ENCODE measurements around the gene ABCC1. TPM values are rescaled to one million over a fixed set of nuclear protein-coding genes. Genes with fewer than 3 reads are reported as not detected.
A peak's percentile ranks its signal among the peaks of the same experiment; 100 is the strongest.

The ABCC1 gene
- total RNA-seq, 4 donors from 2014 or later: 19.3 to 43.7 (median 26.2) TPM

DNA sequence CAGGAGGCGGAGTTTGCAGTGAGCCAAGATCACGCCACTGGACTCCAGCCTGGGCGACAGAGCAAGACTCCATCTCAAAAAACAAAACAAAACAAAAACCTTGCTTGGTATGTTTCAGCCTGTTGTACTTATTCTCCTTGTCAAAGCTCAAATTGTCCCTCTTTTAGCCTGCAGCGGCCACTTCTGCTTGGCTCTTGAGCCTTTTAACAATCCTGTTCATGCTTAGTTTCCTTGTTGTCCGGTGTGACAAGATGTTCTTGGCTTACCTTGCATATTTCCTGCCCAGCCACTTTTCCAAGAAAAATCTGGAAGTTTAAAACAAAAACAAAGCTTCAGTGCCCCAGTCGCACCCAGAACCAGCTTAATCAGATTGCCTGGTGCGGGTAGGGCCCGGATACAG lies 81.0 kb downstream of the ABCC1 start:
- peak overlapping the region in 2 of 4 donors; percentile 1 to 95 for H3K27ac ChIP-seq
- ATAC-seq: no peak
- peaks cover 0 to 12% of the 10 kb centered on the region in 2 donors for H3K36me3 ChIP-seq
- peaks cover 13 to 38% of the 10 kb centered on the region in 2 donors for H3K4me1 ChIP-seq
- in situ Hi-C loops (cut with MboI; ENCODE audit: low sequenced_read_pairs in 4 of 4) (no loop called here), intact Hi-C loops (cut with DNase I; ENCODE audit: low total_unique reads) (no loop called here)
- no peaks in the 10 kb centered on the region for H3K9me3 ChIP-seq
- no peak overlapping the region for H3K4me3 ChIP-seq
- no peak for TF ChIP-seq CTCF (IDR thresholded peaks at IDR 0.05 in 4 of 5, conservative IDR thresholded peaks at IDR 0.05 in 1 of 5)
- no peak for TF ChIP-seq POLR2A (IDR thresholded peaks at IDR 0.05)
- DNase-seq: no peak
- no peaks in the 10 kb centered on the region for H3K27me3 ChIP-seq

DNA sequence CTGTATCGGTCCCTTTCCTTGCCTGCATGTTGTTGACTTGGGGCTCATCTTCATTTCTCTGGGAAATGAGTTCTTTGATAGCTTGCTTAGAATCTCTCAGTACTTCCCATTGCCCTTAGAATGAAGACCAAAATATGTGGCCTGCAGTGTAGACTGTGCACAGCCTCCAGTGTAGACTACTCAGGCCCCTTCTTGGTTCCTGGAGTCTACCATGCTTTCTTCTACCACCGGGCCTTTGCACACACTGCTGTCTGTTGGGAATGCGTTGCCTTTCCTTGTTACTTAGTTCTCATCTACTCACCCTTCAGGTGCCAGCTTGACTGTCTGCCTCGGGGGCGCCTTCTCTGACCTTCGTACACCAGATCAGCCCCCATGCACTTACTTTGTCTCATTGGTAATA lies 82.0 kb downstream of the ABCC1 start:
- ATAC-seq: no peak
- peaks cover 13 to 29% of the 10 kb centered on the region in 2 donors for H3K4me1 ChIP-seq
- in situ Hi-C loops (cut with MboI; ENCODE audit: low sequenced_read_pairs in 4 of 4): no loop called here
- H3K9me3 ChIP-seq: no peaks in the 10 kb centered on the region
- H3K4me3 ChIP-seq: no peak overlapping the region
- intact Hi-C loops (cut with DNase I; ENCODE audit: low total_unique reads): no loop called here
- H3K36me3 ChIP-seq: peaks cover 0 to 21% of the 10 kb centered on the region in 2 donors
- no peak overlapping the region for H3K27ac ChIP-seq
- no peak for DNase-seq
- TF ChIP-seq CTCF (IDR thresholded peaks at IDR 0.05 in 4 of 5, conservative IDR thresholded peaks at IDR 0.05 in 1 of 5) (no peak), POLR2A (IDR thresholded peaks at IDR 0.05) (no peak)
- no peaks in the 10 kb centered on the region for H3K27me3 ChIP-seq

- Histone ChIP-seq H3K4me3 (no peak overlapping the region), H3K27me3 (no peaks in the 10 kb centered on the region), H3K9me3 (no peaks in the 10 kb centered on the region), H3K27ac (peak overlapping the region in 1 of 4 donors; percentile 1), H3K4me1 (peaks cover 11 to 18% of the 10 kb centered on the region in 2 donors), H3K36me3 (peaks cover 0 to 31% of the 10 kb centered on the region in 2 donors)
- DNase-seq (no peak), ATAC-seq (no peak)
- intact Hi-C loops (cut with DNase I; ENCODE audit: low total_unique reads) (no loop called here), in situ Hi-C loops (cut with MboI; ENCODE audit: low sequenced_read_pairs in 4 of 4) (no loop called here)
- TF ChIP-seq POLR2A (IDR thresholded peaks at IDR 0.05) (no peak), CTCF (IDR thresholded peaks at IDR 0.05 in 4 of 5, conservative IDR thresholded peaks at IDR 0.05 in 1 of 5) (no peak)
Observed at GRCh38 chr16:16032271-16032979, 83.0 kb downstream of the ABCC1 start.

- Histone ChIP-seq H3K27me3 (no peaks in the 10 kb centered on the region), H3K4me3 (no peak overlapping the region), H3K9me3 (no peaks in the 10 kb centered on the region), H3K27ac (peak overlapping the region in 1 of 4 donors; percentile 1), H3K36me3 (peaks cover 0 to 39% of the 10 kb centered on the region in 2 donors), H3K4me1 (peaks cover 3 to 10% of the 10 kb centered on the region in 2 donors)
- intact Hi-C loops (cut with DNase I; ENCODE audit: low total_unique reads): no loop called here
- in situ Hi-C loops (cut with MboI; ENCODE audit: low sequenced_read_pairs in 4 of 4): no loop called here
- ATAC-seq (no peak), DNase-seq (no peak)
- TF ChIP-seq POLR2A (IDR thresholded peaks at IDR 0.05) (no peak), CTCF (IDR thresholded peaks at IDR 0.05 in 4 of 5, conservative IDR thresholded peaks at IDR 0.05 in 1 of 5) (no peak)
Observed at GRCh38 chr16:16033208-16033717, 83.8 kb downstream of the ABCC1 start.
